ENCODE measurements around the gene DHRSX.

GRCh38 chrX:2546496-2546895 is 45.7 kb upstream of the DHRSX start:
- TF ChIP-seq CTCF (IDR thresholded peaks at IDR 0.05) (no peak), POLR2A (IDR thresholded peaks at IDR 0.05) (no peak), EP300 (IDR thresholded peaks at IDR 0.05) (no peak)

All from upper lobe of left lung (tissue), 4 donors.